Measurements from ENCODE around the gene AEBP1. TPM values are rescaled to one million over a fixed set of nuclear protein-coding genes. Genes with fewer than 3 reads are reported as not detected.

AEBP1 gene
- total RNA-seq, 1 experiment from 2014 or later: 30.1 TPM

GRCh38 chr7:44131173-44132029 is 27.3 kb downstream of the AEBP1 start:
- no peak overlapping the region for H3K4me3 ChIP-seq (ENCODE audit: low read depth, low read length, poor library complexity, severe bottlenecking)
- TF ChIP-seq CTCF (conservative IDR thresholded peaks at IDR 0.05; ENCODE audit: low read depth, low read length) (no peak), EZH2 (IDR thresholded peaks at IDR 0.05; ENCODE audit: borderline replicate concordance, low read depth, low read length, poor library complexity, severe bottlenecking) (no peak)
- CTCF ChIA-PET: no interaction called here
- POLR2A ChIA-PET (ENCODE audit: low non-redundant PET): no interaction called here
- H3K4me1 ChIP-seq (ENCODE audit: insufficient read depth, low read length, poor library complexity, severe bottlenecking): no peaks in the 10 kb centered on the region
- no TSS peak for BruUV-seq (replicated peaks)
- intact Hi-C loops (cut with micrococcal nuclease; ENCODE audit: unreplicated experiment): no loop called here
- DNase-seq (ENCODE audit: low spot score): no peak
- no peaks in the 10 kb centered on the region for H3K36me3 ChIP-seq (ENCODE audit: insufficient read depth, low read length, poor library complexity, severe bottlenecking)
- no peak overlapping the region for H3K27ac ChIP-seq (ENCODE audit: low read depth, low read length, poor library complexity, severe bottlenecking)
- no peaks in the 10 kb centered on the region for H3K27me3 ChIP-seq (replicated peaks; ENCODE audit: insufficient read depth, low read depth, low read length, poor library complexity)
- H3K9me3 ChIP-seq (ENCODE audit: low read depth, low read length, poor library complexity, severe bottlenecking): no peaks in the 10 kb centered on the region

GRCh38 chr7:44132039-44132438 is 27.9 kb downstream of the AEBP1 start:
- Histone ChIP-seq H3K27ac (ENCODE audit: low read depth, low read length, poor library complexity, severe bottlenecking) (no peak overlapping the region), H3K4me1 (ENCODE audit: insufficient read depth, low read length, poor library complexity, severe bottlenecking) (no peaks in the 10 kb centered on the region), H3K9me3 (ENCODE audit: low read depth, low read length, poor library complexity, severe bottlenecking) (no peaks in the 10 kb centered on the region), H3K36me3 (ENCODE audit: insufficient read depth, low read length, poor library complexity, severe bottlenecking) (no peaks in the 10 kb centered on the region), H3K27me3 (replicated peaks; ENCODE audit: insufficient read depth, low read depth, low read length, poor library complexity) (no peaks in the 10 kb centered on the region), H3K4me3 (ENCODE audit: low read depth, low read length, poor library complexity, severe bottlenecking) (no peak overlapping the region)
- BruUV-seq (replicated peaks): no TSS peak
- intact Hi-C loops (cut with micrococcal nuclease; ENCODE audit: unreplicated experiment): no loop called here
- no peak for DNase-seq (ENCODE audit: low spot score)
- ChIA-PET POLR2A (ENCODE audit: low non-redundant PET) (no interaction called here), CTCF (no interaction called here)
- TF ChIP-seq CTCF (conservative IDR thresholded peaks at IDR 0.05; ENCODE audit: low read depth, low read length) (no peak), EZH2 (IDR thresholded peaks at IDR 0.05; ENCODE audit: borderline replicate concordance, low read depth, low read length, poor library complexity, severe bottlenecking) (no peak)

GRCh38 chr7:44133295-44133694 is 29.1 kb downstream of the AEBP1 start:
- intact Hi-C loops (cut with micrococcal nuclease; ENCODE audit: unreplicated experiment): no loop called here
- no peak for DNase-seq (ENCODE audit: low spot score)
- Histone ChIP-seq H3K4me1 (ENCODE audit: insufficient read depth, low read length, poor library complexity, severe bottlenecking) (no peaks in the 10 kb centered on the region), H3K27ac (ENCODE audit: low read depth, low read length, poor library complexity, severe bottlenecking) (no peak overlapping the region), H3K4me3 (ENCODE audit: low read depth, low read length, poor library complexity, severe bottlenecking) (no peak overlapping the region), H3K27me3 (replicated peaks; ENCODE audit: insufficient read depth, low read depth, low read length, poor library complexity) (no peaks in the 10 kb centered on the region), H3K36me3 (ENCODE audit: insufficient read depth, low read length, poor library complexity, severe bottlenecking) (no peaks in the 10 kb centered on the region), H3K9me3 (ENCODE audit: low read depth, low read length, poor library complexity, severe bottlenecking) (no peaks in the 10 kb centered on the region)
- BruUV-seq (replicated peaks): no TSS peak
- no peak for TF ChIP-seq CTCF (conservative IDR thresholded peaks at IDR 0.05; ENCODE audit: low read depth, low read length)
- TF ChIP-seq EZH2 (IDR thresholded peaks at IDR 0.05; ENCODE audit: borderline replicate concordance, low read depth, low read length, poor library complexity, severe bottlenecking): no peak
- ChIA-PET CTCF (no interaction called here), POLR2A (ENCODE audit: low non-redundant PET) (no interaction called here)

Data from A673 (cell line).